K562 (cell line): Measurements from ENCODE around the gene COL4A5. TPM values are rescaled to one million over a fixed set of nuclear protein-coding genes. Genes with fewer than 3 reads are reported as not detected.

Experiments
- BHLHE40 ChIP-seq: IDR thresholded peaks from 2 replicates; pipeline ENCODE4 v1.6.1; 2011; ENCODE audit warnings: low read length, improper control_type of control experiment
- CBFA2T3 ChIP-seq: fragments of 450-650 bp; IDR thresholded peaks from 2 replicates; pipeline ENCODE4 v1.6.1; 2017
- CBX3 ChIP-seq, 2 experiments: IDR thresholded peaks; 1 replicate in 1 of 2; 2 replicates in 1 of 2; pipeline ENCODE4 v1.6.1; 2012; ENCODE audit warnings: inconsistent platforms in 2 of 2, low read length in 2 of 2, borderline replicate concordance in 1 of 2, control low read depth in 1 of 2
- E2F6 ChIP-seq, 2 experiments: IDR thresholded peaks; 2 replicates each; pipeline ENCODE4 v1.6.1; 2011; ENCODE audit warnings: borderline replicate concordance in 1 of 2, control low read depth in 1 of 2, low read depth in 1 of 2, low read length in 1 of 2, mild to moderate bottlenecking in 1 of 2, mixed read lengths in 1 of 2, moderate library complexity in 1 of 2; ENCODE audit not compliant: insufficient read depth in 1 of 2, insufficient read length in 1 of 2, poor library complexity in 1 of 2, severe bottlenecking in 1 of 2; ENCODE audit errors: extremely low read depth in 1 of 2
- EWSR1 ChIP-seq: fragments of 450-650 bp; IDR thresholded peaks from 2 replicates; pipeline ENCODE4 v1.6.1; 2018; ENCODE audit warnings: borderline replicate concordance, mild to moderate bottlenecking, low read depth, moderate library complexity; ENCODE audit not compliant: partially characterized antibody
- FOXA1 ChIP-seq: fragments of 450-650 bp; IDR thresholded peaks from 2 replicates; pipeline ENCODE4 v1.6.1; 2016; ENCODE audit warnings: mild to moderate bottlenecking, borderline replicate concordance
- GTF2E2 ChIP-seq: fragments of 200-800 bp; sonication (Bioruptor generic); IDR thresholded peaks from 2 replicates; pipeline ENCODE4 v1.6.1; 2016; ENCODE audit warnings: missing genetic modification characterization, missing compliant biosample characterization
- HES1 ChIP-seq: fragments of 450-650 bp; IDR thresholded peaks from 2 replicates; pipeline ENCODE4 v1.6.1; 2016; ENCODE audit warnings: low read depth, mild to moderate bottlenecking, moderate library complexity
- HMG20B ChIP-seq: fragments of 250-450 bp; sonication (Bioruptor Pico); IDR thresholded peaks from 2 replicates; pipeline ENCODE4 v1.5.0; 2021; ENCODE audit warnings: mild to moderate bottlenecking
- HMGN3 ChIP-seq: IDR thresholded peaks from 2 replicates; pipeline ENCODE4 v1.6.1; 2011; ENCODE audit warnings: borderline replicate concordance, low read depth, mild to moderate bottlenecking, mixed read lengths, low read length; ENCODE audit not compliant: insufficient read length; ENCODE audit errors: extremely low read depth
- JUN ChIP-seq, 2 experiments: sonication (generic) in 1 of 2; formaldehyde crosslinking in 1 of 2; IDR thresholded peaks; 2 replicates each; pipeline versions ENCODE4 v1.6.1 to v1.8.0; 2012 to 2022; ENCODE audit warnings: borderline replicate concordance in 2 of 2, mild to moderate bottlenecking in 2 of 2, improper control_type of control experiment in 1 of 2, low read depth in 1 of 2, low read length in 1 of 2, missing genetic modification reagents in 1 of 2
- LARP7 ChIP-seq: fragments of 450-650 bp; IDR thresholded peaks from 2 replicates; pipeline ENCODE4 v1.6.1; 2016
- NCOR1 ChIP-seq: fragments of 450-650 bp; IDR thresholded peaks from 2 replicates; pipeline ENCODE4 v1.6.1; 2016; ENCODE audit warnings: mild to moderate bottlenecking, moderate library complexity
- POLR2A ChIP-seq: fragments of 450-650 bp; conservative IDR thresholded peaks from 2 replicates; pipeline ENCODE4 v1.6.1; 2016
- POLR2AphosphoS5 ChIP-seq: IDR thresholded peaks from 2 replicates; pipeline ENCODE4 v1.6.1; 2011; ENCODE audit warnings: mild to moderate bottlenecking, low read depth, low read length, moderate library complexity; ENCODE audit not compliant: control insufficient read depth, insufficient read depth
- POLR2B ChIP-seq: fragments of 450-650 bp; IDR thresholded peaks from 2 replicates; pipeline ENCODE4 v1.6.1; 2018; ENCODE audit warnings: low read depth; ENCODE audit not compliant: partially characterized antibody
- ZKSCAN8 ChIP-seq: fragments of 200-800 bp; sonication (Bioruptor generic); IDR thresholded peaks from 2 replicates; pipeline ENCODE4 v1.6.1; 2016; ENCODE audit warnings: missing genetic modification characterization, missing compliant biosample characterization
- ZNF347 ChIP-seq: fragments of 450-650 bp; formaldehyde crosslinking; IDR thresholded peaks from 2 replicates; pipeline ENCODE4 v1.4.0; 2020; ENCODE audit warnings: low read depth, mild to moderate bottlenecking, moderate library complexity
- ZSCAN32 ChIP-seq: fragments of 450-650 bp; formaldehyde crosslinking; IDR thresholded peaks from 2 replicates; pipeline ENCODE4 v1.4.0; 2020; ENCODE audit warnings: mild to moderate bottlenecking, moderate library complexity
- polyA plus RNA-seq, 8 experiments: library from polyadenylated mRNA; depleted of rRNA in 4 of 8; stranded (reverse) in 5 of 8; unstranded in 3 of 8; fragments of >200 nt; fragmentation: Nextera tagmentation in 2 of 8; fragmentation: Illumina TruSeq in 1 of 8; extraction: Ambion mirVana in 2 of 8; extraction: Trizol in 1 of 8; gene quantifications; 2 replicates each; pipeline versions ENCODE4 v1.2.1 to v1.2.3, GENCODE V29; 2011 to 2014; ENCODE audit warnings: inconsistent platforms in 1 of 8, missing spikeins in 1 of 8
- total RNA-seq, 7 experiments: library from RNA; depleted of rRNA in 6 of 7; stranded (reverse); fragments of >200 nt in 6 of 7; fragmentation: Illumina TruSeq in 2 of 7; extraction: Trizol in 2 of 7; gene quantifications; 2 replicates each; pipeline versions ENCODE4 v1.2.1 to v1.2.3, GENCODE V29; 2011 to 2021; ENCODE audit warnings: low replicate concordance in 1 of 7

COL4A5 gene
- total and polyA plus RNA-seq, 9 of the 15 experiments (the other 6 are each of a cell fraction or from before 2014, with no cell fraction given) = 0.66 to 2.5 (median 1.8) TPM

GRCh38 chrX:108557580-108557979, 117.9 kb downstream of the COL4A5 start (continued):
- TF ChIP-seq HES1 (no peak), LARP7 (no peak), HMGN3 (no peak), ZSCAN32 (CRISPR knock-in tag) (no peak), BHLHE40 (peak; percentile 90), GTF2E2 (tag) (no peak), JUN (IDR thresholded peaks at IDR 0.05; ENCODE audit: borderline replicate concordance, low read depth, low read length) (no peak), JUN (CRISPR knock-in tag; IDR thresholded peaks at IDR 0.05; ENCODE audit: borderline replicate concordance) (no peak), POLR2B (no peak), NCOR1 (0 out of 2 replicates have a peak, but pooled peaks have one; percentile 15), HMG20B (CRISPR knock-in tag) (no peak), EWSR1 (no peak), CBFA2T3 (0 out of 2 replicates have a peak, but pooled peaks have one; percentile 11), CBX3 (IDR thresholded peaks at IDR 0.05; ENCODE audit: borderline replicate concordance in 1 of 2, low read length in 2 of 2) (0 out of 3 replicates have a peak, but pooled peaks of 1 of the 2 experiments have one; percentile 23), E2F6 (IDR thresholded peaks at IDR 0.05; ENCODE audit: borderline replicate concordance in 1 of 2, extremely low read depth in 1 of 2, insufficient read depth in 1 of 2, insufficient read length in 1 of 2, low read depth in 1 of 2, low read length in 1 of 2, poor library complexity in 1 of 2, severe bottlenecking in 1 of 2) (peak; percentile 69 to 84), POLR2AphosphoS5 (peak; percentile 78), ZNF347 (CRISPR knock-in tag) (no peak), ZKSCAN8 (no peak), FOXA1 (no peak), POLR2A (peak; percentile 66; the same call in 1 of the 2 replicates)
